Measurements from ENCODE around the gene PHC2. TPM values are rescaled to one million over a fixed set of nuclear protein-coding genes. Genes with fewer than 3 reads are reported as not detected.

PHC2 gene
- total and polyA plus RNA-seq, 2 of the 13 experiments (the other 11 are each of a cell fraction or from before 2014, with no cell fraction given), result 52.5 to 84.9 TPM

- TF ChIP-seq ZNF549 (CRISPR knock-in tag; IDR thresholded peaks at IDR 0.05), result no peak
- TF ChIP-seq ZBTB20 (CRISPR knock-in tag; IDR thresholded peaks at IDR 0.05; ENCODE audit: borderline replicate concordance, low read depth), result 0 out of 2 replicates have a peak, but pooled peaks have one; percentile 60
- no peak for TF ChIP-seq ZBTB44 (CRISPR knock-in tag; IDR thresholded peaks at IDR 0.05)
- TF ChIP-seq SP140L (CRISPR knock-in tag; IDR thresholded peaks at IDR 0.05; ENCODE audit: borderline replicate concordance), result no peak
- TF ChIP-seq, protein P1, sequence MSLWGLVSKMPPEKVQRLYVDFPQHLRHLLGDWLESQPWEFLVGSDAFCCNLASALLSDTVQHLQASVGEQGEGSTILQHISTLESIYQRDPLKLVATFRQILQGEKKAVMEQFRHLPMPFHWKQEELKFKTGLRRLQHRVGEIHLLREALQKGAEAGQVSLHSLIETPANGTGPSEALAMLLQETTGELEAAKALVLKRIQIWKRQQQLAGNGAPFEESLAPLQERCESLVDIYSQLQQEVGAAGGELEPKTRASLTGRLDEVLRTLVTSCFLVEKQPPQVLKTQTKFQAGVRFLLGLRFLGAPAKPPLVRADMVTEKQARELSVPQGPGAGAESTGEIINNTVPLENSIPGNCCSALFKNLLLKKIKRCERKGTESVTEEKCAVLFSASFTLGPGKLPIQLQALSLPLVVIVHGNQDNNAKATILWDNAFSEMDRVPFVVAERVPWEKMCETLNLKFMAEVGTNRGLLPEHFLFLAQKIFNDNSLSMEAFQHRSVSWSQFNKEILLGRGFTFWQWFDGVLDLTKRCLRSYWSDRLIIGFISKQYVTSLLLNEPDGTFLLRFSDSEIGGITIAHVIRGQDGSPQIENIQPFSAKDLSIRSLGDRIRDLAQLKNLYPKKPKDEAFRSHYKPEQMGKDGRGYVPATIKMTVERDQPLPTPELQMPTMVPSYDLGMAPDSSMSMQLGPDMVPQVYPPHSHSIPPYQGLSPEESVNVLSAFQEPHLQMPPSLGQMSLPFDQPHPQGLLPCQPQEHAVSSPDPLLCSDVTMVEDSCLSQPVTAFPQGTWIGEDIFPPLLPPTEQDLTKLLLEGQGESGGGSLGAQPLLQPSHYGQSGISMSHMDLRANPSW (CRISPR knock-in tag; IDR thresholded peaks at IDR 0.05; ENCODE audit: borderline replicate concordance), result no peak
- peak; percentile 78 for TF ChIP-seq GATAD2A (CRISPR knock-in tag; IDR thresholded peaks at IDR 0.05)
- TF ChIP-seq HMGXB3 (CRISPR knock-in tag; IDR thresholded peaks at IDR 0.05; ENCODE audit: borderline replicate concordance), result peak; percentile 43; the same call in 1 of the 2 replicates
- TF ChIP-seq ZNF350 (CRISPR knock-in tag; IDR thresholded peaks at IDR 0.05; ENCODE audit: borderline replicate concordance, low read depth), result peak; percentile 36; the same call in 1 of the 2 replicates
- peak; percentile 90 for TF ChIP-seq PAXIP1 (CRISPR knock-in tag; conservative IDR thresholded peaks at IDR 0.05)
- TF ChIP-seq ZFP41 (CRISPR knock-in tag; IDR thresholded peaks at IDR 0.05; ENCODE audit: borderline replicate concordance), result no peak
- no peak for TF ChIP-seq HNRNPH1 (optimal IDR thresholded peaks at IDR 0.05; ENCODE audit: low read depth, low read length)
- TF ChIP-seq, protein P2, sequence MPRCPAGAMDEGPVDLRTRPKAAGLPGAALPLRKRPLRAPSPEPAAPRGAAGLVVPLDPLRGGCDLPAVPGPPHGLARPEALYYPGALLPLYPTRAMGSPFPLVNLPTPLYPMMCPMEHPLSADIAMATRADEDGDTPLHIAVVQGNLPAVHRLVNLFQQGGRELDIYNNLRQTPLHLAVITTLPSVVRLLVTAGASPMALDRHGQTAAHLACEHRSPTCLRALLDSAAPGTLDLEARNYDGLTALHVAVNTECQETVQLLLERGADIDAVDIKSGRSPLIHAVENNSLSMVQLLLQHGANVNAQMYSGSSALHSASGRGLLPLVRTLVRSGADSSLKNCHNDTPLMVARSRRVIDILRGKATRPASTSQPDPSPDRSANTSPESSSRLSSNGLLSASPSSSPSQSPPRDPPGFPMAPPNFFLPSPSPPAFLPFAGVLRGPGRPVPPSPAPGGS (CRISPR knock-in tag; IDR thresholded peaks at IDR 0.05), result no peak
- TF ChIP-seq HDAC1 (CRISPR knock-in tag; IDR thresholded peaks at IDR 0.05), result peak; percentile 60; the same call in 1 of the 2 replicates
- no peak for TF ChIP-seq ZFY (CRISPR knock-in tag; IDR thresholded peaks at IDR 0.05)
Observed at GRCh38 chr1:33346927-33347649, 83.8 kb downstream of the PHC2 start (continued).

All from HepG2 (cell line).